Measurements from ENCODE around the gene PHOSPHO2.

The PHOSPHO2 gene

GRCh38 chr2:169732583-169733358, 38.5 kb downstream of the PHOSPHO2 start:
- TF ChIP-seq CTCF (IDR thresholded peaks at IDR 0.05; ENCODE audit: low read depth, low read length), result no peak

GRCh38 chr2:169734169-169734847, 40.0 kb downstream of the PHOSPHO2 start:
- peak overlapping the region; percentile 62 for H3K4me3 ChIP-seq (ENCODE audit: low read depth, low read length)
- no peak for TF ChIP-seq CTCF (IDR thresholded peaks at IDR 0.05; ENCODE audit: low read depth, low read length)

More at GRCh38 chr2:169732583-169733358, 38.5 kb downstream of the PHOSPHO2 start:
- H3K4me3 ChIP-seq (ENCODE audit: low read depth, low read length), result peak overlapping the region; percentile 62; the same call in 1 of the 2 replicates

- TF ChIP-seq CTCF (IDR thresholded peaks at IDR 0.05; ENCODE audit: low read depth, low read length), result no peak
- no peak overlapping the region for H3K4me3 ChIP-seq (ENCODE audit: low read depth, low read length)
These were observed 41.4 kb downstream of the PHOSPHO2 start for GRCh38 chr2:169735623-169736022.

GRCh38 chr2:169736902-169737301, 42.6 kb downstream of the PHOSPHO2 start:
- no peak overlapping the region for H3K4me3 ChIP-seq (ENCODE audit: low read depth, low read length)
- TF ChIP-seq CTCF (IDR thresholded peaks at IDR 0.05; ENCODE audit: low read depth, low read length), result no peak

DNA sequence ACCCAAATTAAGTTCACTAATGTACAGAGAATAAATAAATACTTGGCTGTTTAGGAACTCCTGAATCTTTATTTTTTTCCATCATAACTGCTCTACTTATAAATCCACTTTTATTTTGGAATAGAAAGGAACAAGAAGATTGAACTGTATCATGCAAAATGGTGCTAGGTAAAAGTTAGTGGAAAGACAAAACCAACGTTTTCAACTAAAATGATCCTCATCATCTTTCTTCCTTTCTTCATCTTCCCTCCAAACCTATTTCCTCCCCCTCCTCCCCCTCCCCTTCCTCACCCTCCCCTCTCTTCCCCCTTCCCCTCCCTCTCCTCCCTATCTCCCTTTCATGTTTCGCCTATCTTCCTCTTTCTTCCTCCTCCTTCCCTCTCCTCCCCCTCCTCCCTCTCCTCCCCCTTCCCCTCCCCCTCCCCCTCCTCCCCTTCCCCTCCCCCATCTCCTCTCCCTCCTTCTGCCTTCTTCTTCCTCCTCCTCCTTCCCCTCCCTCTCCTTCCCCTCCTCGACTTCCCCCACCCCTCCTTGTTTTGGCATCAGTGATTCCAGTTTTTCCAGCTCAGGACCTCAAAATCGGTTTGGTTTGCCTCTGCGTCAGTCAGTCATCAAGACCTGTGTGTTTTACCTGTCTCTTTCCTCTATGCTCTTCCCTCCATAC, 44.4 kb downstream of the PHOSPHO2 start:
- no peak overlapping the region for H3K4me3 ChIP-seq (ENCODE audit: low read depth, low read length)
- TF ChIP-seq CTCF (IDR thresholded peaks at IDR 0.05; ENCODE audit: low read depth, low read length), result no peak

DNA sequence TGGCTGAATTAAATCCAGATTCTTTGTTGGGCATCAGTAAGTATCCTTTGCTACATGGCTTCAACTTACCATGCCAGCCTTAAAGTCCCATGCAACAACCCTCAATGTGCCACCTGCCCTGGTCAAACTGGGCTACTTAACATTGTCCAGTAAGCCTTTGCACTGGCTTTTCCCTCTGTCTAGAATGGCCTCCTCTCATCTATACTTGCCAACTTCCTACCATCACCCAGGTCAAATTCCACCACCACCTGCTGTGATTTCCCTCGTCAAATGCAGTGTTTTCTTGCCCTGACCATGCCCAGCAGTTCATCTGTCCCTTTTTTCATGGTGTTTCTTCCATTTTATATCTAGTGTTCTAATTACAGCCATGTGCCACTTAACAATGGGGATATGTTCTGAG, 45.1 kb downstream of the PHOSPHO2 start:
- no peak overlapping the region for H3K4me3 ChIP-seq (ENCODE audit: low read depth, low read length)
- no peak for TF ChIP-seq CTCF (IDR thresholded peaks at IDR 0.05; ENCODE audit: low read depth, low read length)

DNA sequence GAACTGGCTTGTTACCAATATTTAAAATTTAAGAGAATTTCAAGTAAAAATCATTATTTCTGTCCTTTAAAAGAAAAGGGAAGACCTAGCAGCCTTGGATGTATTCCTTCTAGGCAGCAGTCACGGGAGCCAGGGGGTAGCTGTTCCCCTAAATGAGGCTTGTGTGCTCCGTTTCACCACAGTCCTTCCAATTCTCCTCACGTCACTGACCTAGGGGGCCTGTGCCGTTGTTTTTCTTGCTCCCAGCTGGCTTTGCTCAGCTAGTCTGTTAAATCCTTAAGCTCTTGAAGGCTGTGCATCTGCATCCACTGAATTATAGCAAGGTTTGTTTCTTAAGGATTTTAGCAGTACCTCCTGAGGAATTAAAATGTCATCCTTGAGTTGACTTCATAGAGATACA, 49.3 kb downstream of the PHOSPHO2 start:
- TF ChIP-seq CTCF (IDR thresholded peaks at IDR 0.05; ENCODE audit: low read depth, low read length), result no peak
- H3K4me3 ChIP-seq (ENCODE audit: low read depth, low read length), result no peak overlapping the region

All from WI38 (cell line).